KBM-7 (cell line): ENCODE measurements around the gene SCPEP1.
"Not testable (repeated sequence)": the region's sequence is repeated elsewhere in the genome, so short reads cannot be mapped to it uniquely, and the experiment has no call there.

Experiments used
- DNase-seq: peaks from one replicate; pipeline ENCODE4 v3.0.0-alpha.2; 2015
- in situ Hi-C: fragments of 300-500 bp; cut with MboI; formaldehyde crosslinking; loops from 2 replicates; pipeline ENCODE4 v1.14.3; 2020; ENCODE audit warnings: low sequenced_read_pairs, low pct_unique_long_range_greater_than_20kb, mixed read lengths

SCPEP1 gene

DNA sequence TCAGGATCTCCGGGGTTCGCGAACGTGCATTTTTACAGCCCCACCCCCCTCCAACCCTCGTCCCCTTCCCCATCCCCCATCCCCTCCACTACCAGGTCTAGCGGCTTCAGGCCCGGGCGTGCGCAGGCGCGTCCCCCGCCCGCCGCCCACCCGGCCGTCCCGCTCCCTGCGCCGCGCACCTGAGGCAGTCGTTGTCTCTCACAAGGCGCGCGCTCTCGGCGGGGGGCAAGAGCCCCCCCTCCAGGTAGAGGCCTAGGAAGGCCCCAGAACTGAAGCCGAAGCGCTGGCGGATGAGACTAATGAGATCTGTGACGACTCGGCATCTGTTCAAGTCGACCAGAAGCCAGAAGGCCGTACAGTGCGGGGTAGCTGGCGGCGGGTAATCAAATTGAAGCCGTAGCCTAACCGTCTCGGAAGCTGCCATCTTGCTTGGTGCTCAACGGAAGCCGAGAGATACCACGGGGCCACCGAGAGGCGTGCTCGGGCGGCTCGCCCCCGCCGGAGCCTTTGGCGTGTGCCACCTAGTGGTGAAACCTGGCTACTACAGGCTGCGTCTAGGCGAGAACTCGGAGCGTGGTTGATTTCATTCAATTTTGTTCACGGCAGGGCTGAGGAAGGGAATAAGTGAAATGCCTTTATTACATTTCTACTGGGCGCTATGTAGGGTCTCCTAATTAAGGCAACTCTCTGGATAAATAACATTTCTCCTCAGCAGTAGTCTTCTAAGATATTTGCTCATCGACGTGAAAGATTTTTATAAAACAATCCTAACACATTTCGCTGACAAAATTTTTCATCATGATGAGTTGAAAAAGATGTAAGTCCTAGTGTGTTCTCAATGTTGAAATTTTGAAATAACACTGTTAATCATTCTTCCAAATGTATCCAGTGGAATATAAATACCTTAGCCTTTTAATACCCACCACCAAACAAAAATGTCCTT is 17.1 kb upstream of the SCPEP1 start, which contains the start of gene COIL:
COIL (minus strand) TSS at position 455 of the 943 bp plus-strand sequence; CDS start at position 424, 31 bp downstream.
- DNase-seq = peak; percentile 91
- in situ Hi-C loops = no loop called here

DNA sequence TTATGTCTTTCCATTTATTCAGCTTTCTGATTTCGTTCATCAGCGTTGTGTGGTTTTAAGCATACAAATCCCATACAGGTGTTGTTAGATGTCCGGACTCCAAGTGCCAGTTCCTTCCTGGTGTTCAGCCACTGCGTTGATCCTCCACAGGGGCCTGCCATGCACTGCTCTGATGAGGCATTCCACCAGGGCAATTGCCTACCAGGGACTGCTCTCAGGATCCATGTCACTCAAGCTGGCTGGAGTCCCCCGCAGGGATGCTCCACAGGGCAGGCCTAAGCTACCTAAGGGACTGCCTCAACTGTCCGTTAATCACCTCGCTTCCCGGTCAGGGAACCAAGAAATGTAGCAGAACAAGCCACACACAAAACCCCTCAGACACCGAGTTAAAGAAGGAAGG is 12.7 kb upstream of the SCPEP1 start:
- in situ Hi-C loops, DNase-seq: not testable (repeated sequence)

DNA sequence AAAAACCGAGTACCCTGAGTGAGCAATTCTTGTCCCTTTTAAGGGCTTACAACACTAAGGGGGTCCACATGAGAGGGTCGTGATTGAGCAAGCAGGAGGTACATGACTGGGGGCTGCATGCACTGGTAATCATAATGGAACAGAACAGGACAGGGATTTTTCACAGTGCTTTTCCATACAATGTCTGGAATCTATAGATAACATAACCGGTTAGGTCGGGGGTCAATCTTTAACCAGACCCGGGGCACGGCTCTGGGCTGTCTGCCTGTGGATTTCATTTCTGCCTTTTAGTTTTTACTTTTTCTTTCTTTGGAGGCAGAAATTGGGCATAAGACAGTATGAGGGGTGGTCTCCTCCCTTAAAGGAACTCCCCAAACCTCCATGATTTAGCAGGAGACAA is 12.2 kb upstream of the SCPEP1 start:
- in situ Hi-C loops, DNase-seq: not testable (repeated sequence)

DNA sequence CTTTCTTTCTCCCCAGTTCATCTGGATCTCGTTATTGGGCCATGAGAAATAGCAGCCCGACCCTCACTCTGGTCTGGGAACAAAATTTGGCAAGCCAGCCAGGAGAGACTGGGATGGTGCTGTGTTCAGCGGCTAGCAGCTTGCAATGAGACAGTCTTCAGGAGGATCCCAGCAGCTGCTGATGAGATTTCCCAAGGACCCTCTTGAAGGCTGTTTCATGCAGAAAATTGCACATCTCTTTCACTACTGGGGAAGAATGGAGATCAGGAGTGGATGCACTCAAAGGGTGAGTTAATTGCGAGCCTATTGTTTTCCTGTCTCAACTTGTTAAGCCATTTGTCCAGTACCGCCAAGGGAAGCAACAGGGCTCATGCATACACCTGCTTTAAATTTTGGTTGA is 11.6 kb upstream of the SCPEP1 start:
- in situ Hi-C loops = no loop called here
- no peak for DNase-seq

DNA sequence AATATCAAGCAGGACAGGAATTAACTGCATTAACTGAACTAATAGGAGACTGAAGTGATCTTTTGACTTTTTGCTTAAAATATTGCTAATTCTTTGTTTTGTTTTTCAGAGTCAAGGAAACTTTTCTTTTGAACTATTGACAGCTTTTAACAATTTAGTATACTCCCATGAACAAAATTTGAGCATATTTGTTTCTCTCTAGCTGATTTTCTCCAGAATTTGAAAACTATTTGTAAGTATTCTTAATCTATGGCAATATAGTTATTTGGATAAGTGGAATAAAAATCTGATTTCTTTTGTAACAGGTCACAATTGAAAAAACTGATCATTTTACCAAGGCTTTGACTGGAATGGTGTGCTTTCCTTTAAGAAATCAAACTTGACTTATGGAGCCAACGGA is 7.0 kb upstream of the SCPEP1 start:
- DNase-seq = no peak
- in situ Hi-C loops = no loop called here

DNA sequence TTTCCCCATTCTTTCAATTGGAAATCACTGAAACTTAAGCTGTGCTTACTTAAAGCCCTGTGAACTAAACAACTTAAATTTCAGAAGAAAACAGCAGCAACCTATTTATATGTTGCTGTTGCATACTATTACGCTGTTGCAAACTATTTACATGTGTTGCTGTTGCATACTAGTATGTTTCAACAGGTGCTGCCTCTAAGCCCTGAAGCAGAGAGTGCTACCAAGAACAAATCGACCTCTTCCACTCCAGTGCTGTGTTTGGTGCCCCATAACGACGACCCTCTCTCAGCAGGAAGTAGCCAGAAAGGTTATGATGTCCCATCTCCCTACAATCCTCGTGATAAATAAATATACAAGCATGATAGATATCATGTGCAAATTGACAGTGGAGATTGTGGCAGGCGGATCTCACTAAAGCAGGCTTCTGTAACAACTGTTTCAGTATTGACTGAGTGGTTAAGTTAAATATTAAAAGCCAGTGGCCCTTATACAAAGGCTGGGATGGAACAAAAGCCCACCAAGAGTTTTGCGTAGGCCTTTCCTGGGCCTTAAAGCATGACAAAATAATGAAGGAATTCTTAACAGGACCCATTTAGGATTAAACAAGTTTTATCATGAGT is 5.7 kb upstream of the SCPEP1 start:
- in situ Hi-C loops = no loop called here
- DNase-seq = no peak

DNA sequence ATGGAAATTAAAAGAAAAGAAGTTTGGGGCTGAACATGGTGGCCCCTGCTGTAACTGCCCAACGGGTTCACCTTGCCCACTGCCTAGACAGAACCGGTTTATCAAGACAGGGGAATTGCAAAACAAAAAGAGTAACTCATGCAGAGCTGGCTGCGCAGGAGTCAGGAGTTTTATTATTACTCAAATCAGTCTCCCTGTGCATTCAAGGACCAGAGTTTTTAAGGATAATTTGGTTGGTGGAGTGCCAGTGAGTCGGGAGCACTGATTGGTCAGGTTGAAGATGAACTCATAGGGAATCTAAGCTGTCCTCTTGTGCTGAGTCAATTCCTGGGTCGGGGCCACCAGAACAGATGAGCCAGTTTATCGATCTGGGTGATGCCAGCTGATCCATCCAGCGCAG is 4.4 kb upstream of the SCPEP1 start:
- DNase-seq = no peak
- in situ Hi-C loops = no loop called here

DNA sequence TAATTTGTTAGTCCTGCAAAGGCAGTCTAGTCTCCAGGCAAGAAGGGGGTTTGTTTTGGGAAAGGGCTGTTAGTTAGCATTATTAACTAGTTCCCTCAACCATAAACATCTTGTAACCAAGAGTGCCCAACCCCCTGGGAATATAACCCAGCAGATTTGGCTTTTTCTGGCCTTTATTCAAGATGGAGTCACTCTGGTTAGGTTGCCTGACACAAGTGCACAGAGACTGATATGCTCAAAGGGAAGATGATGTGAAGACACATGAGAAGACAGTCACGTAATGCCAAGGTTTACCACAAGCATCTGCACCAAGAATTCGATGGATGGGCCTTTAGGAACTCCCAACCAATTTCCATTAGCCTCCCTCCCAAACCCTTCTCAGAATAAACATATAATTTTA is 3.9 kb upstream of the SCPEP1 start:
- in situ Hi-C loops = no loop called here
- no peak for DNase-seq

DNA sequence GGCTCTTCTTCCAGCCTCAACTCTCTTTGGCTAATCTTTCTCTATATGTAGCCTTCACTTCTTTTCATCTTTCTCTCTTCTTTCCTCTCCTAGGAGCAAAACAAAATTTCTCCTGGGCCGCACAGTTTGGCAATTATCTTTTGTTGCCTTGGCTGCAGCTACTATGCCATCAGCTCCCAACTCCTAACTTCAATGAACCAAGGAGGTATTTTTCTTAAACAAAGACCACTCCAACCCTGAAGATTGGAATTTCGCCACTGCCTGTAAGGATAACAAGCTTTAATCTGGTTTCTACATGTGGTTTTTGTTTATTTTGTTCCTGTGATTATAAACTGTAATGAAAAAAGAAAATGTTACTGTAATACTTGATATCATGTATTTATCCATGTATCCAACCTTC is 2.3 kb upstream of the SCPEP1 start:
- no peak for DNase-seq
- in situ Hi-C loops = no loop called here

DNA sequence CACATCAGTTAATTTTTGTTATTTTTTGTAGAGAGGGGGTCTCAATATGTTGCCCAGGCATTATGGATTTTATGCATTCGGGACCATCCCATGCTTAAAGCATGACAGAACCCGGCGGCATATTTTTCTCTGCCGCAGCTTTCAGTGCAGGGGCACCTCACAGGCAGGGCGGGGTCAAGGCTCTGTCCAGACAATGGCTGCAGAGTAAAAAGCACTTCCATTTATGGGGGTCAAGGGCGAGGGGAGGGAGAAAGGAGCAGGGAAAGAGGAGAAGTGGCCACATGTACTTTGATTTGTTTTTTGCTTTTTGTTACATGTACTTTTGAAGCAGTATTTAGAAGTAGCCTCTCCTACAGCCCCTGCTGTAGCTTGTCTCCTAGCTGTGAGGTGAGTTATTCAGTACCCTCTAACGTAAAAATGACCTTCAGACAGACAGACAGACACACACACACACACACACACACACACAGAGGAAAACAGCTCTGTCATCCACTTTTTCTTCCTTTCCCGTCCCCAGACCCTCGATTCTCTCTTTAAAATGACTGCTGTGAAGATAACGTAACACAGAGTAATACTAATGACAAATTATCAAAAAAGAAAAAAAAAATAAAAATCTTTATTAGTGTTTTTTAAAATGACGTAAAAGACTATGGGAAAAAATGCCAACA is 856 bp upstream of the SCPEP1 start:
- DNase-seq = no peak
- in situ Hi-C loops = no loop called here

DNA sequence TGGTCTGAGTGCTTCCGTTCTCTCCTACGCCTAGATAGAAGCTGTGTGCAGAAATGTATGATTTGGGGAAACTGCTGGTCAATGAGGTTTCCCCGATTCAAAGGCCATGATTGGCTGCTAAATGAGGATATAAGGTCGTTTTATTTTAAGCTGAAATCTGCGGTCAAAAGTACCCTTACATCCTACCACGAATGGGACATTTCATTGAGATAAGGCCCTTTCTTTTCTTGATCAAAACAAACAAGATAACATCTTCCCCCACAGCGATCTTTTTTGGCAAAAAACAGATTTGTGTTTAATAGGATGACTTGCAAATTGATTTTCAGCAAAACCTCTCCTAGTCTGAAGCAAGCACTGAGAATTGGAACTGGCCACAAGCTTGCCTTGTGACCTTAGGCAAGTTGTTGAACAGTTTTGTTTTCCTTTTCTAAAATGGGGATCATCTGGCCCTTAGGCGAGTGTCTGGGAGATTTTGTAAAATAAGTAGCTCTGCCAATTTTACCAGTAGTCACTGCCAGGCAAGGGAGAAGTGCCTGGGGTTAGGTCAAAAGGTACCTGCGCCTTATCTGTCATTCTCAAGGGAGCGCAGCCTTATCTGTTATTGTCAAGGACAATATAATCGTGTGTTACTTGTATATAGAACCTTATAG is 635 bp downstream of the SCPEP1 start:
- in situ Hi-C loops = no loop called here
- peak; percentile 86 for DNase-seq

DNA sequence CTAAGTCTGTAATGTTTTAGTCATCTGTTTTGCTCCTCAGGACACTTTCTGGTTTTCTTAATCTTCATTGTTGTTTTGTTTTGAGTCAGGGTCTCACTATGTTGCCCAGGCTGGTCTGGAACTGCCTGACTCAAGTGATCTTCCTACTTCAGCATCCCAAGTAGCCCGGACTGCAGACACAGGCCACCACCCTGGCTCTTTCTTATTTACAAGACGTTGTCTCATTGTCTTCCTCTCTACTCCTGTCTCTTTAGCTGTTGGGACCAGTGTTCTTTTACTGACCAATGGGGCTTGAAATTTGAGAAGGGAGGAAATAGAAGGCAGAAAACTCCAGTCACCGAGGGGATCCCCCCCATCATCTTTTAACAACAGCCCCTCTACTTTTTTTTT is 1.2 kb downstream of the SCPEP1 start:
- in situ Hi-C loops = no loop called here
- DNase-seq = no peak

DNA sequence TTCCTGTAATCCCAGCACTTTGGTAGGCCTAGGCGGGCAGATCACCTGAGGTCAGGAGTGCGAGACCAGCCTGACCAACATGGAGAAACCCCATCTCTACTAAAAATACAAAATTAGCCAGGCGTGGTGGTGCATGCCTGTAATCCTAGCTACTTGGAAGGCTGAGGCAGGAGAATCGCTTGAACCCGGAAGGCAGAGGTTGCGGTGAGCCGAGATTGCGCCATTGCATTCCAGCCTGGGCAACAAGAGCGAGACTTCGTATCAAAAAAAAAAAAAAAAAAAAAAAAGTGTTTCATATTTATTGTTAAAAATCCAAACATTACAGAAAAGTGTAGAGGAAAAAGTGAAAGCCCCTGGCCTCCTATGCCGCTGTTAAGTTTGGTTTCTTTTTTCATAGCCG is 2.6 kb downstream of the SCPEP1 start:
- in situ Hi-C loops, DNase-seq: not testable (repeated sequence)

DNA sequence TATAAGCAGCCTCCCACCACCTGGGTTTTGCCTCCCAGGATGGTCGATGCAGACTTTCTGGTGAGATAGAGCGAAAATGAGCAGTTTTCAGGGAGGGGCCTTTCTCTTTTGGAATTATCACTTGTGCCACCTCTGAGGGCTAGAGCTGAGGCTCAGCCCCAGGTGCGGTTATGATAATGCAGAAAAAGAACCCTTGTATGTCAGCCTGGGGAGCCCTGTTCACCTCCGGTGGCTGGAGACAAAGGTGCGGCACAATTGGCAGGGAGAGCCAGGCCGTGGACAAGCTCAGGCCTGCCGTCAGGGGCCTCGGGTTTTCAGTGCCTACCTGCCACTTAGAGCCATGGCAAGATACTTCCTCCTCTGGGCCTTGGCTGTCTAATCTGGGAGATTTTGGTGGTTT is 4.4 kb downstream of the SCPEP1 start:
- no peak for DNase-seq
- in situ Hi-C loops = no loop called here

DNA sequence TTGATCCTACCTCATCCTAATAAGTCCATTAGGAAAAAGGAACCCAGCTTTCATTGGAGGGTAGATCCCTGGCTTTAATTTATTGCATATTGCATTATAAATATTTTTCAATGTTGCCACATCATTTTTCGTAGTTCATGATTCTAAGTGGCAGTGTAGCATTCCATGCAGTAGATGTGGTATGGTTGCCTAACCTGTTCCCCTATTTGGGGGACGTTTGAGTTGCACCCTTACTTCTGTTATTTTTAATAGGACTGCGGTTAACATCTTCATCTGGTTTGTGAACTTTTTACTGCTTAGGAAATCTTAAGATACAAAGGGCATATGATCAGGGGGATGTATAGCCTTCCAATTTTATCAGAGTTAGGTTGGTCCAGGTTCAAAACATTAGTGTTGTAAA is 5.4 kb downstream of the SCPEP1 start:
- DNase-seq = no peak
- in situ Hi-C loops = no loop called here

DNA sequence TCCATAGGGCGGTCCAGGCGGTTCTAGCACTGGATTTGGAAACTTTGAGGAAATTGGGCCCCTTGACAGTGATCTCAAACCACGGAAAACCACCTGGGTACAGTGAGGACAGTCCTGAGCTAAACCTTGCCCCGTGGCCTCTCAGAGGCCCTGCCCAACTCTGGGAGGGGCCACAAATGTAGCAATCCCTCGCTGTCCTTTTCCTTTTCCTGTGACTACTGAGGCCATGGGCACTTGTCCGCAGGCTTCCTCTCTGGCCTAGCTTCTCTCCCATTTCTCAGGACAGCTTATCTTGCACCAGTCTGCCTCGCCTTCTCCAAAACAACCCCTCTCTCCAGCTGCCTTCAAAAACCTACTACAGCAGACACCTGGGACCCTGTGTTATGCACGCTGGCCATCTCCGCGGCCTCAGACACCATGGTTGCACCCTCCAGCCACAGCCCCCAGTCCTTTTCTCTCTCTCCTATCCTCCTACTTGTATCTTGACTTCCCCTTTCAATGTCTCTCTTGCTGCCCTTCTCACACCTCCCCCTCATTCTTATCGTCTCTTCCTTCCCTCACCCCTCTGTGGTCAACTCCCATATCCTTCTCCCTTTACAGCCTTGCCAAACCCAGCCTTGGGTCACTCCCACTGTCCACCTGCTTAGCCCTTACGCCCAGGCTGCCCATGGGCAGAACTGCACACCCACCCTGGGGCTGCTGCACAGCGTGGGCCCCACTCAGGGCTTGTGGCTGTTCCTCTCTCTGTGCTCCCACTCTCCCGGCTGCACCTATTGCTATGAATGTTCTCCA is 7.6 kb downstream of the SCPEP1 start:
- DNase-seq = peak; percentile 94
- in situ Hi-C loops = no loop called here

DNA sequence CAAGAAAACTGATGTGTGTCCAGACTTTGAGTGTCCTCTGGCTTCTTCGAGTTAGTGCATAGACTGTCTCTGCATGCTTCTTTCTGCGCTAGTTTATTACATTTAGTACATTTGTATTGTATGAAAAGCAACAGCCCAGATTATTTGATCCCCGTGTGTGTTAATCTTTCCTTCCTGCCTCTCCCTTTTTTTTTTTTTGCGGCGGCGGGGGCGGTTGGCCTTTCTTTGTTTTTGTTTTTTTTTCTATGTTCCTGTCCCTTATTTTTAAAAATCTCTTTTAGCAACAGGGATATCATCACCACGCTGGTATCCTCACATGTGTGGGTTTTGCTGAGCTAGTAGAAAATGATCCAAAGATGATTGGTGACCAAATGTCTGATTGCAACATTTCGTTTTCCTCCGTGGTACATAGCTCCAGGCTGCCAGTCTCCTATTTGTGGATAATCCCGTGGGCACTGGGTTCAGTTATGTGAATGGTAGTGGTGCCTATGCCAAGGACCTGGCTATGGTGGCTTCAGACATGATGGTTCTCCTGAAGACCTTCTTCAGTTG is 9.4 kb downstream of the SCPEP1 start:
- in situ Hi-C loops = no loop called here
- DNase-seq = peak; percentile 54

DNA sequence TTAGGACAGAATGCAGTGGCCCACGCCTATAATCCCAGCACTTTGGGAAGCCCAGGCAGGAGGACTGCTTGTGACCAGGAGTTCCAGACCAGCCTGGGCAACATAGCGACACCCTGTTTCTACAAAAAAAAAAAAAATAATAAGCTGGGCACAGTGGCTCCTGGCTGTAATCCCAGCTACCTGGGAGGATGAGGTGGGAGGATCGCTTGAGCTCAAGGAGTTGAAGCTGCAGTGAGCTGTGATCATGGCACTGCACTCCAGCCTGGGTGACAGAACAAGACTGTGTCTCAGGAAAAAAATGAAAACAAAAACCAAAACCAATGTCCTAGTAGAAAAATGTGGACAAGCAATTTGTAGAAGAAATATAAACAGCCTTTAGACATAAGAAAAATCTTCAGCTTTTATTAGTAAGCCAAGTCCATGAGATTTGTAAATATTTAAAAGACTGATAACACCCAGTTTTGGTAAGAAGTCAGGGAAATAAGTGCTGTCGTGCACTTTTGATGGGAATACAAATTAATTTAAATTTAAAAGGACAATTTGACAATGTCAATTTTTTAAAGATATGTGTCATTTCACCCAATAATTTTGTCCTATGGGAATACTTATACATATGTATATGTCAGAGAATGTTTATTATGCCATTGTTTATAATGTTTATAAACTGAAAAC is 11.1 kb downstream of the SCPEP1 start:
- DNase-seq = no peak
- in situ Hi-C loops = no loop called here
